ENCODE measurements around the gene SNX25.

- TF ChIP-seq CTCF (IDR thresholded peaks at IDR 0.05; ENCODE audit: low read length) (no peak), EZH2 (IDR thresholded peaks at IDR 0.05; ENCODE audit: borderline replicate concordance, low read length) (no peak)
Measured at GRCh38 chr4:185334326-185334725, 124.9 kb downstream of the SNX25 start.
